GM23248 (cell line): ENCODE results near the gene EXOC1L.

Source experiments
- EZH2 ChIP-seq: fragments of 200-600 bp; sonication (generic); IDR thresholded peaks from 2 replicates; pipeline ENCODE4 v1.6.1; 2018; ENCODE audit warnings: antibody characterized with exemption, mild to moderate bottlenecking; ENCODE audit not compliant: insufficient read depth, poor library complexity, severe bottlenecking
- EZH2phosphoT487 ChIP-seq: fragments of 200-600 bp; sonication (generic); IDR thresholded peaks from 2 replicates; pipeline ENCODE4 v1.6.1; 2018; ENCODE audit warnings: antibody characterized with exemption, moderate library complexity, mild to moderate bottlenecking, low read depth; ENCODE audit not compliant: insufficient read depth

GRCh38 chr4:55822329-55822728, 2.7 kb downstream of the EXOC1L start:
- TF ChIP-seq EZH2, result no peak
- no peak for TF ChIP-seq EZH2phosphoT487
